Measurements from ENCODE around the gene CSRP2. TPM values are rescaled to one million over a fixed set of nuclear protein-coding genes. Genes with fewer than 3 reads are reported as not detected.

Gene CSRP2
- total RNA-seq: 10 to 100 TPM in 3 of 4 donors, 1 to 10 TPM in 1; 5.0 to 28.6 (median 18.4) TPM

DNA sequence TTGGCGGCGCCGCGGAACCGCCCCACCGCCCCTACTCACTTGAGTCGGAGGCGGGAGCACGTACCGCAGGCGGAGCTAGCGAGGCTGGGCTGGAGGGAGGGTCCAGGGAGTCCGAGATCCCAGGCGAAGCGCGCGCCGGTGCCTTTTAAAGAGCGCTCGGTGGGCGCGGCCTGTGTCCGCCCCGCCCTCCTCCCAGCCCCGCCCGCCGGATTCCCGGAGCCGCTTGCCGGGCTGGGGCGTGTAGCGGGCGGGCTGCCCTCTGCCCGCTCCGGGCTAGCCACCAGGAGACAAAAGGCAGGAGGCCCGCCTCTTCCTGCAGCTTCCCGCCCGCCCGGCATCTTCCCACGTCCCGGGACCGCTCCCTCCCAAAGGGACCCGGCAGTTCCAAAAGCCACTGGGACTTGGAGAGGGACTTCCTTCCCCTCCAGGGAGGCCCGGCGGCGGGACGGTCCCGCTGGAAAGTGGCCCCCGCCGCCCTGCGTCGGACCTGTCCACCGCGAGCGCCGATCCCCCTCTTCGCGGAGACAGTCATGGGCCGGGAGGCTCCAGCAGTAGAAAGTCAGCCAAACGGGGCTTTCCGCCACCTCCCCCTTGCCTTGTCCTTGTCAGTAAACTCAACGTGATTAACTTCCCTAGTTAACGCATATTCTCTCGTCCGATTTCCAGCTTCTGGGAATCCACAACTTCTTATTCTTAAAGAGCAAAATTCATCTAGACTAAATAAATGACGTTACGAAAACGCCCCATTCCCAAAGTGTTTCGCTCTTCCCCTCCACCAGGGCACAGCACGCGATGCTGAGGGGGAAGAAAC, at the start of gene CSRP2:
Gene CSRP2 (minus strand): TSS at position 121 of the 811 bp plus-strand sequence. CDS start 12,759 bp downstream, outside the sequence.
- Histone ChIP-seq H3K27ac (peak within 1 kb of the TSS; percentile 63 to 88 (median 85)), H3K36me3 (no peaks in the 10 kb centered on the region), H3K4me3 (peak within 1 kb of the TSS; percentile 48 to 68 (median 58)), H3K27me3 (no peaks in the 10 kb centered on the region), H3K9me3 (no peaks in the 10 kb centered on the region), H3K4me1 (peaks cover 0 to 26% (median 0%) of the 10 kb centered on the region in 4 donors)
- TF ChIP-seq, protein P1, sequence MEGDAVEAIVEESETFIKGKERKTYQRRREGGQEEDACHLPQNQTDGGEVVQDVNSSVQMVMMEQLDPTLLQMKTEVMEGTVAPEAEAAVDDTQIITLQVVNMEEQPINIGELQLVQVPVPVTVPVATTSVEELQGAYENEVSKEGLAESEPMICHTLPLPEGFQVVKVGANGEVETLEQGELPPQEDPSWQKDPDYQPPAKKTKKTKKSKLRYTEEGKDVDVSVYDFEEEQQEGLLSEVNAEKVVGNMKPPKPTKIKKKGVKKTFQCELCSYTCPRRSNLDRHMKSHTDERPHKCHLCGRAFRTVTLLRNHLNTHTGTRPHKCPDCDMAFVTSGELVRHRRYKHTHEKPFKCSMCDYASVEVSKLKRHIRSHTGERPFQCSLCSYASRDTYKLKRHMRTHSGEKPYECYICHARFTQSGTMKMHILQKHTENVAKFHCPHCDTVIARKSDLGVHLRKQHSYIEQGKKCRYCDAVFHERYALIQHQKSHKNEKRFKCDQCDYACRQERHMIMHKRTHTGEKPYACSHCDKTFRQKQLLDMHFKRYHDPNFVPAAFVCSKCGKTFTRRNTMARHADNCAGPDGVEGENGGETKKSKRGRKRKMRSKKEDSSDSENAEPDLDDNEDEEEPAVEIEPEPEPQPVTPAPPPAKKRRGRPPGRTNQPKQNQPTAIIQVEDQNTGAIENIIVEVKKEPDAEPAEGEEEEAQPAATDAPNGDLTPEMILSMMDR (IDR thresholded peaks at IDR 0.05): peak in 4 of 5 experiments; percentile 11 to 27 (median 22)
- TF ChIP-seq EP300 (IDR thresholded peaks at IDR 0.05) (peak in 1 of 2 donors; percentile 90), POLR2A (IDR thresholded peaks at IDR 0.05) (peak; percentile 40 to 83)
- 2 to 3% methylated on average over 33 to 49 of the region's 71 CpGs for WGBS, 2 donors
- peak; percentile 80 for DNase-seq (ENCODE audit: low spot score in 2 of 2)

DNA sequence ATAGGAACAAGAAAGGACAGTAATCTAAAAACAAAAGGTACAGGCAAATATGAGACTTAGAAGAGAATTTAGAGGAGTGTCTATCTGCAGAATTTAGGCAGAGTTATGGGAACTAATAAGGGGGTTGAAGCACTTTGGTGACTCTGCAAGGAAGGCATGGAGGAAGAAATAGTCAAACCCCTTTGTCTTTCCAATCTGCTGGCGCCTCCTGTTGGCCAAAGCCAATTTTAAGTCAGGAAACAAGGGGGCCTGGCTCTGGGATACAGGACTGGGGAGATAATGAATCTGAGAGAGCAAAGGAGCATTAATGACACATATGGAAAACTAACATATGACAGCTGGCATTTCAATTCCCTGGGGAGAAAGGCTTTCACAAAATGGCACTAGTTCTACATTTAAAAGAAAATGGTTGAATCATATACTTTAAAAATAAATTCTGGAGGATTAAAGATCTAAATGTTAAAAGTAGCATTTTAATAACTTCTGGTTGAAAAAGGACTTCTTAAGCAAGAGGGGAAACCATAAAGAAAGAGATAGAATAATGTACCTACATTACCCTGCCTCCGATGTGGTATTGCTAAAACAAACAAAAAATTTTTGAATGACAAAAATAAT, 48.5 kb upstream of the CSRP2 start:
- H3K27me3 ChIP-seq: no peaks in the 10 kb centered on the region
- WGBS, 2 donors: 59 to 60% methylated on average over 2 of the region's 2 CpGs
- DNase-seq (ENCODE audit: low spot score in 2 of 2): peak in 1 of 2 donors; percentile 27
- no peak for TF ChIP-seq EP300 (IDR thresholded peaks at IDR 0.05)
- TF ChIP-seq POLR2A (IDR thresholded peaks at IDR 0.05): no peak
- TF ChIP-seq, protein P1 (IDR thresholded peaks at IDR 0.05): peak in 2 of 5 experiments; percentile 18 to 22
- H3K9me3 ChIP-seq: no peaks in the 10 kb centered on the region
- no peak overlapping the region for H3K27ac ChIP-seq
- H3K36me3 ChIP-seq: no peaks in the 10 kb centered on the region
- H3K4me3 ChIP-seq: no peak overlapping the region
- no peaks in the 10 kb centered on the region for H3K4me1 ChIP-seq

DNA sequence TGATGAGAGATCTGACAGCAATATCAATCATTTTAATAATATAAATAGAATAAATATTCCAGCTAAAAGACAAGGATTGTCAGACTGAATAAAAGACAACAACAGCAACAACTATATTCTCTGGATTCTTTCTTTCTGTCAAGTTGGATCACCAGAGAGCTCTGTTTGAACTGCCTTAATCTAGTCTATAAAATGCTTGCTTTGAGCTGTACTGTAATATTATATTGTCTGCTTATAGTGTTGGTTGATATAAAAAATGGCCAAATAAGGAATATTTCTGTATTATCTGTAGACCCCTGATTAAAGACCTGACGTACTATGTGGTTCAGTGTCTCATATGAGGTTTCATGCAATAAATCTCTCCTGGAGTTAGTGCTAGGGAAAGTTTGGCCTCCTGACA, 46.3 kb upstream of the CSRP2 start:
- no peak for DNase-seq (ENCODE audit: low spot score in 2 of 2)
- H3K4me1 ChIP-seq: no peaks in the 10 kb centered on the region
- H3K27me3 ChIP-seq: no peaks in the 10 kb centered on the region
- TF ChIP-seq POLR2A (IDR thresholded peaks at IDR 0.05): no peak
- TF ChIP-seq EP300 (IDR thresholded peaks at IDR 0.05): no peak
- TF ChIP-seq, protein P1 (IDR thresholded peaks at IDR 0.05): no peak
- H3K36me3 ChIP-seq: no peaks in the 10 kb centered on the region
- no peaks in the 10 kb centered on the region for H3K9me3 ChIP-seq
- H3K27ac ChIP-seq: no peak overlapping the region
- H3K4me3 ChIP-seq: no peak overlapping the region
- 67 to 76% methylated on average over 1 of the region's 1 CpG for WGBS, 2 donors

DNA sequence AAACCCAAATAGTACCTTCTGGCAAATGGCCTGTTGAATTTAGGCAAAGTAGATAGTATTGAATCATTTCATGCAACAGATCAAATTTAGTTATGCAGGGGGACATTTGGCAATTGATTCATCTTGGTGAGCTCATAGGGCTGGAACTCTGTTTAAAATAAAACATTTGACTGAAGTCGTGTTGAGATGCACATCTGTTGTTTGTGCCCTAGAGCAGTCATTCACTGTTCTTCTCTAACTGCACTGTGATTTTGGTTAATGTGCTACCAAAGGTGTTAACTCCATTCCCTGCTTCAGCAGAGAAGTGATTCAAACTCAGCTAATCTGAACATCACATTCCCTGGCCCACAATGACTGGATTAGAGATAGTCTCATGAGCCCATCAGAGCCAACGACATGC, 44.0 kb upstream of the CSRP2 start:
- no peak for DNase-seq (ENCODE audit: low spot score in 2 of 2)
- no peaks in the 10 kb centered on the region for H3K36me3 ChIP-seq
- H3K27ac ChIP-seq: peak overlapping the region in 1 of 4 donors; percentile 0
- no peak overlapping the region for H3K4me3 ChIP-seq
- no peaks in the 10 kb centered on the region for H3K9me3 ChIP-seq
- 51 to 60% methylated on average over 2 of the region's 2 CpGs for WGBS, 2 donors
- H3K4me1 ChIP-seq: no peaks in the 10 kb centered on the region
- no peaks in the 10 kb centered on the region for H3K27me3 ChIP-seq
- TF ChIP-seq EP300 (IDR thresholded peaks at IDR 0.05) (no peak), POLR2A (IDR thresholded peaks at IDR 0.05) (no peak)
- TF ChIP-seq, protein P1 (IDR thresholded peaks at IDR 0.05): no peak

All from tibial nerve (tissue), 4 donors.